Measurements from ENCODE around the gene COL24A1.
"Not testable (repeated sequence)": the region's sequence is repeated elsewhere in the genome, so short reads cannot be mapped to it uniquely, and the experiment has no call there.

DNA sequence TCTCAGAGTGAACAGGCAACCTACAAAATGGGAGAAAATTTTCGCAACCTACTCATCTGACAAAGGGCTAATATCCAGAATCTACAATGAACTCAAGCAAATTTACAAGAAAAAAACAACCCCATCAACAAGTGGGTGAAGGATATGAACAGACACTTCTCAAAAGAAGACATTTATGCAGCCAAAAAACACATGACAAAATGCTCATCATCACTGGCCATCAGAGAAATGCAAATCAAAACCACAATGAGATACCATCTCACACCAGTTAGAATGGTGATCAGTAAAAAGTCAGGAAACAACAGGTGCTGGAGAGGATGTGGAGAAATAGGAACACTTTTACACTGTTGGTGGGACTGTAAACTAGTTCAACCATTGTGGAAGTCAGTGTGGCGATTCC, 323.4 kb downstream of the COL24A1 start:
- TF ChIP-seq ZNF274 (CRISPR knock-in tag; IDR thresholded peaks at IDR 0.05); KDM5B (CRISPR knock-in tag; IDR thresholded peaks at IDR 0.05; ENCODE audit: borderline replicate concordance); NR2C2 (CRISPR knock-in tag; IDR thresholded peaks at IDR 0.05; ENCODE audit: borderline replicate concordance); NFYB (CRISPR knock-in tag; IDR thresholded peaks at IDR 0.05); ZNF580 (CRISPR knock-in tag; IDR thresholded peaks at IDR 0.05; ENCODE audit: borderline replicate concordance, low read depth); SP1 (IDR thresholded peaks at IDR 0.05); SP1 (CRISPR knock-in tag; IDR thresholded peaks at IDR 0.05): not testable (repeated sequence)
